Measurements from ENCODE around the gene TRIM3. TPM values are rescaled to one million over a fixed set of nuclear protein-coding genes. Genes with fewer than 3 reads are reported as not detected.
A peak's percentile ranks its signal among the peaks of the same experiment; 100 is the strongest.

The TRIM3 gene
- total RNA-seq, 6 donors from 2014 or later: 21.4 to 63.9 (median 28.7) TPM

GRCh38 chr11:6505577-6506240 lies 32.0 kb upstream of the TRIM3 start:
- WGBS, 2 donors: 61 to 62% methylated on average over 2 of the region's 2 CpGs
- no peaks in the 10 kb centered on the region for H3K4me1 ChIP-seq
- no peaks in the 10 kb centered on the region for H3K9me3 ChIP-seq
- ATAC-seq (ENCODE audit: low FRiP score in 2 of 2): peak in 1 of 2 donors; percentile 81
- no peak for DNase-seq
- H3K4me3 ChIP-seq: no peak overlapping the region
- H3K27ac ChIP-seq: no peak overlapping the region
- TF ChIP-seq POLR2AphosphoS5 (IDR thresholded peaks at IDR 0.05) (no peak), CTCF (IDR thresholded peaks at IDR 0.05) (peak; percentile 48 to 76 (median 65))
- peaks cover 0 to 27% (median 11%) of the 10 kb centered on the region in 4 donors for H3K36me3 ChIP-seq
- no peaks in the 10 kb centered on the region for H3K27me3 ChIP-seq

GRCh38 chr11:6504166-6504565 lies 30.4 kb upstream of the TRIM3 start:
- Histone ChIP-seq H3K4me1 (no peaks in the 10 kb centered on the region), H3K27me3 (no peaks in the 10 kb centered on the region), H3K9me3 (no peaks in the 10 kb centered on the region), H3K4me3 (no peak overlapping the region), H3K27ac (no peak overlapping the region), H3K36me3 (peaks cover 0 to 26% (median 8%) of the 10 kb centered on the region in 4 donors)
- 77 to 82% methylated on average over 3 of the region's 3 CpGs for WGBS, 2 donors
- TF ChIP-seq CTCF (IDR thresholded peaks at IDR 0.05): no peak
- ATAC-seq (ENCODE audit: low FRiP score in 2 of 2) (no peak), DNase-seq (no peak)

- H3K4me1 ChIP-seq: no peaks in the 10 kb centered on the region
- no peak for ATAC-seq (ENCODE audit: low FRiP score in 2 of 2)
- no peak for DNase-seq
- H3K9me3 ChIP-seq: no peaks in the 10 kb centered on the region
- no peak overlapping the region for H3K4me3 ChIP-seq
- no peaks in the 10 kb centered on the region for H3K27me3 ChIP-seq
- 96 to 97% methylated on average over 3 of the region's 3 CpGs for WGBS, 2 donors
- H3K27ac ChIP-seq: no peak overlapping the region
- peaks cover 4 to 26% (median 14%) of the 10 kb centered on the region in 4 donors for H3K36me3 ChIP-seq
- TF ChIP-seq CTCF (IDR thresholded peaks at IDR 0.05): no peak
- no peak for TF ChIP-seq EP300 (IDR thresholded peaks at IDR 0.05)
- TF ChIP-seq POLR2A (IDR thresholded peaks at IDR 0.05): no peak
- TF ChIP-seq POLR2AphosphoS5 (IDR thresholded peaks at IDR 0.05): no peak
These were observed 28.6 kb upstream of the TRIM3 start for GRCh38 chr11:6502382-6502781.

- H3K36me3 ChIP-seq: peaks cover 4 to 28% (median 11%) of the 10 kb centered on the region in 4 donors
- H3K9me3 ChIP-seq: no peaks in the 10 kb centered on the region
- H3K4me3 ChIP-seq: no peak overlapping the region
- DNase-seq (no peak), ATAC-seq (ENCODE audit: low FRiP score in 2 of 2) (peak in 1 of 2 donors; percentile 4)
- no peak for TF ChIP-seq EP300 (IDR thresholded peaks at IDR 0.05)
- TF ChIP-seq CTCF (IDR thresholded peaks at IDR 0.05): no peak
- TF ChIP-seq POLR2A (IDR thresholded peaks at IDR 0.05): no peak
- TF ChIP-seq POLR2AphosphoS5 (IDR thresholded peaks at IDR 0.05): no peak
- WGBS, 2 donors: 98 to 100% methylated on average over 2 to 5 of the region's 5 CpGs
- no peak overlapping the region for H3K27ac ChIP-seq
- no peaks in the 10 kb centered on the region for H3K4me1 ChIP-seq
- no peaks in the 10 kb centered on the region for H3K27me3 ChIP-seq
These were observed 24.8 kb upstream of the TRIM3 start for GRCh38 chr11:6498544-6498943.

- TF ChIP-seq POLR2A (IDR thresholded peaks at IDR 0.05): no peak
- no peak for TF ChIP-seq EP300 (IDR thresholded peaks at IDR 0.05)
- no peak for TF ChIP-seq POLR2AphosphoS5 (IDR thresholded peaks at IDR 0.05)
- no peak for TF ChIP-seq CTCF (IDR thresholded peaks at IDR 0.05)
- peak in 1 of 2 donors; percentile 38 for DNase-seq
- ATAC-seq (ENCODE audit: low FRiP score in 2 of 2): peak; percentile 31 to 68
- Histone ChIP-seq H3K27ac (no peak overlapping the region), H3K27me3 (no peaks in the 10 kb centered on the region), H3K36me3 (peaks cover 4 to 24% (median 9%) of the 10 kb centered on the region in 4 donors), H3K4me1 (no peaks in the 10 kb centered on the region), H3K9me3 (no peaks in the 10 kb centered on the region), H3K4me3 (no peak overlapping the region)
- WGBS, 2 donors: 52 to 87% methylated on average over 7 of the region's 7 CpGs
These were observed 24.4 kb upstream of the TRIM3 start for GRCh38 chr11:6498121-6498520.
